PC-9 (cell line): ENCODE results near the gene NIPAL1.

Experiments used
- EZH2 ChIP-seq: fragments of 200-600 bp; sonication (generic); IDR thresholded peaks from 2 replicates; pipeline ENCODE4 v1.8.0; 2017; ENCODE audit warnings: antibody characterized with exemption, low read depth
- TF ChIP-seq, protein P1 (sequence below): fragments of 200-600 bp; sonication (generic); conservative IDR thresholded peaks from 2 replicates; pipeline ENCODE4 v1.6.1; 2017; ENCODE audit warnings: mixed run types, antibody characterized with exemption, mild to moderate bottlenecking, moderate library complexity

DNA sequence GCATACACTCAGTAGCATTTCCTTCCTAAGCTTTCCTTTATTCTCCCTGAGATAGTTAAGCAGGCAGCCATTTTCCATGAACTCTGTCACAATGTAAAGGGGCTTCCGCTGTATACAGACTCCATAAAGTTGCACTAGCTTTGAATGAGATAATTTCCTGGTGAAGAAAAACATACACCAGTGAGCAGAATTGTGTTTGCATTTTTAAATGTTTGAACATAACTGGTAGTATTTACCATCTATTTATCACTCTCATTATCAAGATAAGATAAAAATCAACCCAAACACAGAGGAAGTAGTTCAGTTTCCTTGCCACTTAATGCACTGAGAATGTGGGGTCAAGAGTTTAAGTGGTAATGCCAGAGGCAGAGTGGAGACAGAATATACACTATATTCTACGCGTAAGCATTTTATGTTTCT, 63.4 kb downstream of the NIPAL1 start:
- TF ChIP-seq, protein P1, sequence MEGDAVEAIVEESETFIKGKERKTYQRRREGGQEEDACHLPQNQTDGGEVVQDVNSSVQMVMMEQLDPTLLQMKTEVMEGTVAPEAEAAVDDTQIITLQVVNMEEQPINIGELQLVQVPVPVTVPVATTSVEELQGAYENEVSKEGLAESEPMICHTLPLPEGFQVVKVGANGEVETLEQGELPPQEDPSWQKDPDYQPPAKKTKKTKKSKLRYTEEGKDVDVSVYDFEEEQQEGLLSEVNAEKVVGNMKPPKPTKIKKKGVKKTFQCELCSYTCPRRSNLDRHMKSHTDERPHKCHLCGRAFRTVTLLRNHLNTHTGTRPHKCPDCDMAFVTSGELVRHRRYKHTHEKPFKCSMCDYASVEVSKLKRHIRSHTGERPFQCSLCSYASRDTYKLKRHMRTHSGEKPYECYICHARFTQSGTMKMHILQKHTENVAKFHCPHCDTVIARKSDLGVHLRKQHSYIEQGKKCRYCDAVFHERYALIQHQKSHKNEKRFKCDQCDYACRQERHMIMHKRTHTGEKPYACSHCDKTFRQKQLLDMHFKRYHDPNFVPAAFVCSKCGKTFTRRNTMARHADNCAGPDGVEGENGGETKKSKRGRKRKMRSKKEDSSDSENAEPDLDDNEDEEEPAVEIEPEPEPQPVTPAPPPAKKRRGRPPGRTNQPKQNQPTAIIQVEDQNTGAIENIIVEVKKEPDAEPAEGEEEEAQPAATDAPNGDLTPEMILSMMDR = no peak
- no peak for TF ChIP-seq EZH2
